Measurements from ENCODE around the gene GCFC2.

GCFC2 gene

GRCh38 chr2:75612862-75613243, 97.9 kb downstream of the GCFC2 start:
- H3K27me3 ChIP-seq (ENCODE audit: control insufficient read depth, insufficient read depth, low read length) = no peaks in the 10 kb centered on the region
- no peak for TF ChIP-seq CTCF (IDR thresholded peaks at IDR 0.05)
- H3K79me2 ChIP-seq = no peaks in the 10 kb centered on the region
- no peaks in the 10 kb centered on the region for H3K9me3 ChIP-seq (ENCODE audit: control insufficient read depth, low read length)
- H3K27ac ChIP-seq = no peak overlapping the region
- peaks cover 8% of the 10 kb centered on the region for H3K4me1 ChIP-seq
- no peak overlapping the region for H2AFZ ChIP-seq
- no peak overlapping the region for H3K4me2 ChIP-seq (ENCODE audit: low read length)
- H3K4me3 ChIP-seq (ENCODE audit: low read depth, low read length) = no peak overlapping the region
- no peaks in the 10 kb centered on the region for H3K36me3 ChIP-seq (ENCODE audit: control insufficient read depth, insufficient read depth, low read length)
- no peak overlapping the region for H3K9ac ChIP-seq

All from parathyroid adenoma (tissue), 2 donors.